ENCODE measurements around the gene STK11.

The STK11 gene

DNA sequence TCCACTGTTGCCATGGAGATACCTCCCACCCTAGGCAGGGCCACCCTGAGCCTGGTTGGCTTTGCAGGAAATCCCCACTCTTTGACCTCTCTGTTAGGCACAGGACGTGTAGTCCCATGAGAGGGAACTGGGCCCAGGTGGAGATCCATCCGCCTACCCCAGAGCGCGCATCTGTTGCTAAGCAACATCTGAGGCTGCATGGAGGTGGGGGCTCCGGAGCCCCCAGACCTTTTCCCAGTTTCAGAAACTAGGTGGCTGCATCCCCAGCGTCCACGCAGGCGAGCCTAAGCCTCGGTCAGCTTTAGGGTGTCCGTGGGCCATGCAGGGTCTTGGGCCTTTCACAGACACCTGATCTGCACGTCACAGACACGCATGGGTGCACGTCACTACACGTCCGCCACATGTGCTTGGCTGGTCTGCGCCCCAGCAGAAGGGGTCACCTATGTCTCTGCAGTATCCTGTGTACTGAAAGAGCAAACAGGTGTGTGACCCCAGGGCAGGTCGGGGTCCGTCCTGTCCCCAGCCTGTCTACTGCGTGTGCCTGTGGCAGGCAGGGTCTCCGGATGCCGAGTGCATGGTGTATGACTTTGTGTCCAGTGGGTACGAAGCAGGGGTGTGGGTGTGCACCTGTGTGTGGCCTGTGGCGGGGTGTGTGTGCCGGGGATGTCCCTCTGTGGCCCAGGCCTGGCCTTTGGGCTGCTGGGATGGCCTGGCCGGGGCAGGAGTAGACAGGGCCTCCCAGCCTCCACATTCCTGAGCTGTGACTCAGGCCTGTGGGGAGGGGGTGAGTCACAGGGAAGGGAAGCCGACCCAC is 59.4 kb downstream of the STK11 start:
- no peak for DNase-seq (ENCODE audit: low read depth)
- TF ChIP-seq, protein P1, sequence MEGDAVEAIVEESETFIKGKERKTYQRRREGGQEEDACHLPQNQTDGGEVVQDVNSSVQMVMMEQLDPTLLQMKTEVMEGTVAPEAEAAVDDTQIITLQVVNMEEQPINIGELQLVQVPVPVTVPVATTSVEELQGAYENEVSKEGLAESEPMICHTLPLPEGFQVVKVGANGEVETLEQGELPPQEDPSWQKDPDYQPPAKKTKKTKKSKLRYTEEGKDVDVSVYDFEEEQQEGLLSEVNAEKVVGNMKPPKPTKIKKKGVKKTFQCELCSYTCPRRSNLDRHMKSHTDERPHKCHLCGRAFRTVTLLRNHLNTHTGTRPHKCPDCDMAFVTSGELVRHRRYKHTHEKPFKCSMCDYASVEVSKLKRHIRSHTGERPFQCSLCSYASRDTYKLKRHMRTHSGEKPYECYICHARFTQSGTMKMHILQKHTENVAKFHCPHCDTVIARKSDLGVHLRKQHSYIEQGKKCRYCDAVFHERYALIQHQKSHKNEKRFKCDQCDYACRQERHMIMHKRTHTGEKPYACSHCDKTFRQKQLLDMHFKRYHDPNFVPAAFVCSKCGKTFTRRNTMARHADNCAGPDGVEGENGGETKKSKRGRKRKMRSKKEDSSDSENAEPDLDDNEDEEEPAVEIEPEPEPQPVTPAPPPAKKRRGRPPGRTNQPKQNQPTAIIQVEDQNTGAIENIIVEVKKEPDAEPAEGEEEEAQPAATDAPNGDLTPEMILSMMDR (IDR thresholded peaks at IDR 0.05; ENCODE audit: low read depth, low read length, missing control alignments) = no peak
- H3K4me3 ChIP-seq (ENCODE audit: low read depth, low read length) = no peak overlapping the region

DNA sequence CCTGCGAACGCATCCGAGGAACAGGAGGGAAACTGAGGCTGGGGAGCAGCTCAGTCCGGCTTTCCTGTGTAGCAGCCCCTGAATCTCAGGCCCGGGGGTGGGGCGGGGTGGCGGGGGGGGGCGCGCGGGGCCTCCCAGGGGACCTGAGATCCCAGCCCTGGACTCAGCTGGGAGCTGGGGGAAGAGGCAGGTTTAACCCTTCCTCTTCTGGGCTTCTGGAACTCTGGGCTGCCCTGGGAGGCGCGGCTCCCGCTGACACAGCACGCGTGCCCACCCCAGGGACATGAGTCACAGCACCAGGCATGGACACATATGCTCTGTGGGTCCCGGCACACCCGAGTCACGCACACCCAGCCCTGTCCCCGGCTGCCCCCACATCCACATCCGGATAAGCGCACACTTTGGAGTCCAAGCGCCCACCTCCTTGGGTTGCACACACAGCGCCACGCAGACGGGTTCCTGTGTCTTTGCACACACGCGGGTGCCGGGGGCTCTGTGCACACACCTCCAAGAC is 60.1 kb downstream of the STK11 start:
- TF ChIP-seq, protein P1 (IDR thresholded peaks at IDR 0.05; ENCODE audit: low read depth, low read length, missing control alignments) = no peak
- peak overlapping the region; percentile 51 for H3K4me3 ChIP-seq (ENCODE audit: low read depth, low read length)
- DNase-seq (ENCODE audit: low read depth) = no peak

DNA sequence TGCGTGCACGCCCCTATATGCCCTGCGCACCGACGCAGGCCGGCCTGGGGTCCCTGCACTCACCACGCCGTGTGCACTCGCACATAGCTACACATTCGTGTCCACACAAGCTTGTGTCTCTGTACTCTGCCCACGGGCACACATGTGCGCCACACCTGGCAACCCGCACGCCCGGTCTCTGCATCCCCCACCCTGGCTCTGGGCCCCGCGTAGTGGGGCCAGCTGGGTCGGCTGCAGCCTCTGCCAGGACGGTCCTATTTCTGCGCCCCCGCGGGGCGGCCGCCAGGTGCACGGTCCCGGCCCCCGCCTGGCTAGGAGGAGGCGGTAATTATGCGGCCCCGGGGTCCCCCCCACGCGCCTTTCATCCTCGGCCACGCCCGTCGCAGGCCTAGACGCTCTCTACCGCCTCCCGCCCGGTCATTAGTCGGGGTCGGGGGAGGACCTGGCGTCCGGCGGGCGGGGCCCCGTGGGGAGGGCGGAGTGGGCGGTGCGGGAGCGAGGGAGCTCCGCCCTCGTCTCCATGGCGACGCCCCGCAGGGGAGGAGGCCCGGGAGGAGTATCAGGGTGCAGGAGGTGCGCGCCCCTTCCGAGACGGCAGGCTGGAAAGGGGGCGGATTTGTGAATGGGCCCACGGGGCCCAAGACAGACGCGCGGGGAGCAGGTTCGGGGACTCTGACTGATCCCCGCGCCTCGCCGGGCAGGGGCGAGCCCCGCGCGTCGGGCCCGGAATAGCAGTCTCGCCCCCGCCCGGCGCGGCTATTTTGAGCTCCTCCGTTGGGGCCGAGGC is 60.7 kb downstream of the STK11 start:
- TF ChIP-seq, protein P1 (IDR thresholded peaks at IDR 0.05; ENCODE audit: low read depth, low read length, missing control alignments) = no peak
- no peak for DNase-seq (ENCODE audit: low read depth)
- H3K4me3 ChIP-seq (ENCODE audit: low read depth, low read length) = peak overlapping the region; percentile 51

DNA sequence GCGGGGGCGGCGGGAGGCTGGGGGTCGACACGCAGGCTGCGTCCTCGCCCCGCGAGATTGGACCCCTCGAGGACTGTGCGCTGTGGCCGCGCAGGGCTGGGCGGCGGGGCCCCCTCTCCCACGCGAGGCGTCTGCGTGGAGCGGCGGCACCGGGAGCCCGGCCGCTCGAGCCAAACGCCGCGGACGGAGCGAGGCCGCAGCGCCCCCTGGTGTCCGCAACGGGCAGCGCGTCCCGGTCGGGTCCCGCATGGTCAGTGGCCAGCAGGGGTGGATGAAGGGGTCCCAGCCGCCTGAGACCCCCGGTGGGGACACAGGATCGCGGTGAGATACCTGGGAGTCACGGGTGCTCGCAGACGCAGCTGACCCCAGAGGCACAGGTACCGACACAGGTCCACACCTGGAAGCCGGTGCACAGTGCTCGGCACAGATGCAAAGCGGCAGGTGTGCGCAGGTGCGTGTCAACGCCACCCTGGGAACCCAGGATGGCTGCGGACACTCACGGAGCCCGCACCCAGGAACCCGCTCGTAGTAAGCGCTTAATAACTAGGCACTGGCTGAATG is 61.4 kb downstream of the STK11 start:
- TF ChIP-seq, protein P1 (IDR thresholded peaks at IDR 0.05; ENCODE audit: low read depth, low read length, missing control alignments) = peak; percentile 85
- peak overlapping the region; percentile 51 for H3K4me3 ChIP-seq (ENCODE audit: low read depth, low read length)
- DNase-seq (ENCODE audit: low read depth) = no peak

DNA sequence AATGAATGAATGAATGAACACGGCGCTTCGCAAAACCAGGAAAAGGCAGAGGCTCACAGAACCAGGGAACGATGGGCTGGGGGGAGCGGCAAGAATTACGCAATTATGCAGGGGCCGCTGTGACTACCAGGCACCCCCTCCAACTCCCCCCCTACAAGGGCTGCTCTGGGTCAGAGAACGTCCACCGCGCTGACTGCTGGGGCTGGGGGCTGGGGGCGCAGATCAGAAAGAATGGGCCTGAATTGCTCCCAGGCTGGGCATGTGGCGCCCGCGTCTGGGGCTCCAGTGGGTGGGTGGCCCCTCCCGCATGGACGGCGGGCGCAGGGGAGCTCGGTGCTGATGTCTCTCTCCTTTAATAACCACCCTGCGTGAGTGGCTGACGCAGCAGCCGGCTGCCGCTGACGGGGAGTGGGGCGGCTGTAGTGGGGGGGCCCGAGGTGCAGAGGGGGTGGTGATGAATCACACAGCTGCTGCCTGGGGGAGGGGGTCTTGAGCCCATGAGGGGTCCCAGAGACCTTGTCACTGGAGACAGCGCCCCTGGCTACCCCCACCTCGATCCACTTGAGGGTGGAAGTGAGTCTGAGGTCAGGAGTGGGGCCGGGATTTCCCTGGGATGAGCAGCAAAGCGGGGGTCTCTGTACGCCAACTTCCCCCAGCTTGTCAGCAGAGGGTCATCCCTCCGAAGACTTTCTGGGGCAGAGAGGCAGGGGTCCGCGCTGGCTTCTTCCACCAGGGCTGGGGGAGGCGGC is 62.1 kb downstream of the STK11 start:
- TF ChIP-seq, protein P1 (IDR thresholded peaks at IDR 0.05; ENCODE audit: low read depth, low read length, missing control alignments) = no peak
- H3K4me3 ChIP-seq (ENCODE audit: low read depth, low read length) = peak overlapping the region; percentile 22; the same call in 1 of the 2 replicates

More for the DNA sequence above, 62.1 kb downstream of the STK11 start:
- DNase-seq (ENCODE audit: low read depth) = no peak

All from GM12864 (cell line).